WTC11 (cell line): ENCODE results near the gene KLHL5.

Source experiments
- FOXK1 ChIP-seq: sonication (generic); formaldehyde crosslinking; IDR thresholded peaks from 2 replicates; pipeline ENCODE4 v1.8.0; 2022; ENCODE audit warnings: mild to moderate bottlenecking, moderate library complexity, missing genetic modification reagents
- IRF2 ChIP-seq: sonication (generic); formaldehyde crosslinking; IDR thresholded peaks from 2 replicates; pipeline ENCODE4 v1.8.0; 2022; ENCODE audit warnings: low read depth, missing genetic modification reagents, borderline replicate concordance
- JUN ChIP-seq: sonication (generic); formaldehyde crosslinking; IDR thresholded peaks from 2 replicates; pipeline ENCODE4 v1.8.0; 2023; ENCODE audit warnings: mild to moderate bottlenecking, missing genetic modification reagents
- KAT7 ChIP-seq: sonication (generic); formaldehyde crosslinking; IDR thresholded peaks from 2 replicates; pipeline ENCODE4 v1.8.1; 2023; ENCODE audit warnings: missing genetic modification reagents, mild to moderate bottlenecking, borderline replicate concordance
- NR3C1 ChIP-seq: sonication (generic); formaldehyde crosslinking; conservative IDR thresholded peaks from 2 replicates; pipeline ENCODE4 v1.8.1; 2023; ENCODE audit warnings: low read depth, mild to moderate bottlenecking, missing genetic modification reagents
- RELA ChIP-seq: sonication (generic); formaldehyde crosslinking; IDR thresholded peaks from 2 replicates; pipeline ENCODE4 v1.8.1; 2022; ENCODE audit warnings: missing genetic modification reagents, mild to moderate bottlenecking, borderline replicate concordance
- RORB ChIP-seq: fragments of 250-450 bp; sonication (Bioruptor Pico); IDR thresholded peaks from 2 replicates; pipeline ENCODE4 v1.9.0; 2021; ENCODE audit warnings: mild to moderate bottlenecking
- ZNF232 ChIP-seq: sonication (generic); formaldehyde crosslinking; IDR thresholded peaks from 2 replicates; pipeline ENCODE4 v1.8.0; 2022; ENCODE audit warnings: mild to moderate bottlenecking, missing genetic modification reagents
- TF ChIP-seq, protein P1 (sequence below): sonication (generic); formaldehyde crosslinking; IDR thresholded peaks from 2 replicates; pipeline ENCODE4 v1.8.1; 2022; ENCODE audit warnings: mild to moderate bottlenecking, missing genetic modification reagents, moderate library complexity, borderline replicate concordance
- TF ChIP-seq, protein P2 (sequence below): fragments of 200-600 bp; IDR thresholded peaks from 2 replicates; pipeline ENCODE4 v1.8.0; 2022; ENCODE audit warnings: antibody characterized with exemption
- TF ChIP-seq, protein P3 (sequence below): sonication (generic); formaldehyde crosslinking; IDR thresholded peaks from 2 replicates; pipeline ENCODE4 v1.8.0; 2022; ENCODE audit warnings: mild to moderate bottlenecking, missing genetic modification reagents
- TF ChIP-seq, protein P4 (sequence below): sonication (generic); formaldehyde crosslinking; IDR thresholded peaks from 2 replicates; pipeline ENCODE4 v1.8.0; 2022; ENCODE audit warnings: mild to moderate bottlenecking, missing genetic modification reagents
- TF ChIP-seq, protein P5 (sequence below): sonication (generic); formaldehyde crosslinking; IDR thresholded peaks from 2 replicates; pipeline ENCODE4 v1.8.1; 2023; ENCODE audit warnings: mild to moderate bottlenecking, missing genetic modification reagents, moderate library complexity

DNA sequence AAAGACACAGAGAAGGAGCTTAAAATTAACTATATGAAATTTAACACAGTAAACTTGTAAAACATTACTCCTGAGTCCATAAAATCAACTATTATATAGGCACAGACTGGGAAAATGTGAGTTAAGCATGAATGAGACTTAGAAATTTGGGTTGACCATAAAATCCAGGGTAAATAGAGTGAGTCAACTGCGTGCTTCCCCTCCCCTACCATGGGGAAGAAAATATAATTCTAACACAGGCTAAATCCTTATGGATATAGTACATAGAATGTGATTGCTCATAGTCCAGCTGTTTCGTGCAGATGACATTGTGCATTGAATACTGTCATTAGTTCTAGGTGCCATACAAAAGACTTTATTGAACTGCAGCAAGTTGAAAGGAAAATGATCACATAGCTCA, 42.2 kb downstream of the KLHL5 start:
- TF ChIP-seq, protein P1, sequence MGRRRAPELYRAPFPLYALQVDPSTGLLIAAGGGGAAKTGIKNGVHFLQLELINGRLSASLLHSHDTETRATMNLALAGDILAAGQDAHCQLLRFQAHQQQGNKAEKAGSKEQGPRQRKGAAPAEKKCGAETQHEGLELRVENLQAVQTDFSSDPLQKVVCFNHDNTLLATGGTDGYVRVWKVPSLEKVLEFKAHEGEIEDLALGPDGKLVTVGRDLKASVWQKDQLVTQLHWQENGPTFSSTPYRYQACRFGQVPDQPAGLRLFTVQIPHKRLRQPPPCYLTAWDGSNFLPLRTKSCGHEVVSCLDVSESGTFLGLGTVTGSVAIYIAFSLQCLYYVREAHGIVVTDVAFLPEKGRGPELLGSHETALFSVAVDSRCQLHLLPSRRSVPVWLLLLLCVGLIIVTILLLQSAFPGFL (CRISPR knock-in tag): no peak
- TF ChIP-seq, protein P2, sequence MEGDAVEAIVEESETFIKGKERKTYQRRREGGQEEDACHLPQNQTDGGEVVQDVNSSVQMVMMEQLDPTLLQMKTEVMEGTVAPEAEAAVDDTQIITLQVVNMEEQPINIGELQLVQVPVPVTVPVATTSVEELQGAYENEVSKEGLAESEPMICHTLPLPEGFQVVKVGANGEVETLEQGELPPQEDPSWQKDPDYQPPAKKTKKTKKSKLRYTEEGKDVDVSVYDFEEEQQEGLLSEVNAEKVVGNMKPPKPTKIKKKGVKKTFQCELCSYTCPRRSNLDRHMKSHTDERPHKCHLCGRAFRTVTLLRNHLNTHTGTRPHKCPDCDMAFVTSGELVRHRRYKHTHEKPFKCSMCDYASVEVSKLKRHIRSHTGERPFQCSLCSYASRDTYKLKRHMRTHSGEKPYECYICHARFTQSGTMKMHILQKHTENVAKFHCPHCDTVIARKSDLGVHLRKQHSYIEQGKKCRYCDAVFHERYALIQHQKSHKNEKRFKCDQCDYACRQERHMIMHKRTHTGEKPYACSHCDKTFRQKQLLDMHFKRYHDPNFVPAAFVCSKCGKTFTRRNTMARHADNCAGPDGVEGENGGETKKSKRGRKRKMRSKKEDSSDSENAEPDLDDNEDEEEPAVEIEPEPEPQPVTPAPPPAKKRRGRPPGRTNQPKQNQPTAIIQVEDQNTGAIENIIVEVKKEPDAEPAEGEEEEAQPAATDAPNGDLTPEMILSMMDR: no peak
- TF ChIP-seq, protein P3, sequence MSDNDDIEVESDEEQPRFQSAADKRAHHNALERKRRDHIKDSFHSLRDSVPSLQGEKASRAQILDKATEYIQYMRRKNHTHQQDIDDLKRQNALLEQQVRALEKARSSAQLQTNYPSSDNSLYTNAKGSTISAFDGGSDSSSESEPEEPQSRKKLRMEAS (CRISPR knock-in tag): no peak
- TF ChIP-seq RELA (no peak), RORB (CRISPR knock-in tag) (no peak), KAT7 (CRISPR knock-in tag) (no peak), FOXK1 (CRISPR knock-in tag) (no peak), NR3C1 (CRISPR knock-in tag) (no peak), IRF2 (CRISPR knock-in tag) (no peak), JUN (CRISPR knock-in tag) (no peak), ZNF232 (CRISPR knock-in tag) (no peak)
- TF ChIP-seq, protein P4, sequence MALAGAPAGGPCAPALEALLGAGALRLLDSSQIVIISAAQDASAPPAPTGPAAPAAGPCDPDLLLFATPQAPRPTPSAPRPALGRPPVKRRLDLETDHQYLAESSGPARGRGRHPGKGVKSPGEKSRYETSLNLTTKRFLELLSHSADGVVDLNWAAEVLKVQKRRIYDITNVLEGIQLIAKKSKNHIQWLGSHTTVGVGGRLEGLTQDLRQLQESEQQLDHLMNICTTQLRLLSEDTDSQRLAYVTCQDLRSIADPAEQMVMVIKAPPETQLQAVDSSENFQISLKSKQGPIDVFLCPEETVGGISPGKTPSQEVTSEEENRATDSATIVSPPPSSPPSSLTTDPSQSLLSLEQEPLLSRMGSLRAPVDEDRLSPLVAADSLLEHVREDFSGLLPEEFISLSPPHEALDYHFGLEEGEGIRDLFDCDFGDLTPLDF (CRISPR knock-in tag): no peak
- TF ChIP-seq, protein P5, sequence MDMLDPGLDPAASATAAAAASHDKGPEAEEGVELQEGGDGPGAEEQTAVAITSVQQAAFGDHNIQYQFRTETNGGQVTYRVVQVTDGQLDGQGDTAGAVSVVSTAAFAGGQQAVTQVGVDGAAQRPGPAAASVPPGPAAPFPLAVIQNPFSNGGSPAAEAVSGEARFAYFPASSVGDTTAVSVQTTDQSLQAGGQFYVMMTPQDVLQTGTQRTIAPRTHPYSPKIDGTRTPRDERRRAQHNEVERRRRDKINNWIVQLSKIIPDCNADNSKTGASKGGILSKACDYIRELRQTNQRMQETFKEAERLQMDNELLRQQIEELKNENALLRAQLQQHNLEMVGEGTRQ (CRISPR knock-in tag): no peak
